ENCODE results near the gene JAK1.

GRCh38 chr1:64842224-64842623 is 124.1 kb downstream of the JAK1 start:
- TF ChIP-seq, protein P1, sequence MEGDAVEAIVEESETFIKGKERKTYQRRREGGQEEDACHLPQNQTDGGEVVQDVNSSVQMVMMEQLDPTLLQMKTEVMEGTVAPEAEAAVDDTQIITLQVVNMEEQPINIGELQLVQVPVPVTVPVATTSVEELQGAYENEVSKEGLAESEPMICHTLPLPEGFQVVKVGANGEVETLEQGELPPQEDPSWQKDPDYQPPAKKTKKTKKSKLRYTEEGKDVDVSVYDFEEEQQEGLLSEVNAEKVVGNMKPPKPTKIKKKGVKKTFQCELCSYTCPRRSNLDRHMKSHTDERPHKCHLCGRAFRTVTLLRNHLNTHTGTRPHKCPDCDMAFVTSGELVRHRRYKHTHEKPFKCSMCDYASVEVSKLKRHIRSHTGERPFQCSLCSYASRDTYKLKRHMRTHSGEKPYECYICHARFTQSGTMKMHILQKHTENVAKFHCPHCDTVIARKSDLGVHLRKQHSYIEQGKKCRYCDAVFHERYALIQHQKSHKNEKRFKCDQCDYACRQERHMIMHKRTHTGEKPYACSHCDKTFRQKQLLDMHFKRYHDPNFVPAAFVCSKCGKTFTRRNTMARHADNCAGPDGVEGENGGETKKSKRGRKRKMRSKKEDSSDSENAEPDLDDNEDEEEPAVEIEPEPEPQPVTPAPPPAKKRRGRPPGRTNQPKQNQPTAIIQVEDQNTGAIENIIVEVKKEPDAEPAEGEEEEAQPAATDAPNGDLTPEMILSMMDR (IDR thresholded peaks at IDR 0.05; ENCODE audit: low read depth, low read length) = no peak
- no peak for TF ChIP-seq EZH2phosphoT487 (IDR thresholded peaks at IDR 0.05; ENCODE audit: low read depth)

Data from OCI-LY3 (cell line).